Lung (tissue), 12 donors: ENCODE measurements around the gene TRAK2. TPM values are rescaled to one million over a fixed set of nuclear protein-coding genes. Genes with fewer than 3 reads are reported as not detected.

ENCODE experiments used
- ATAC-seq: fragments of 200-7000 bp; cut with Tn5 transposase; one replicate; pipeline ENCODE4 v1.9.1; 2020; ENCODE audit warnings: moderate number of reproducible peaks; ENCODE audit not compliant: insufficient read depth, low FRiP score
- DNase-seq, 3 donors: peaks; one replicate each; pipeline ENCODE4 v3.0.0-alpha.2; 2013 to 2017
- H3K27ac ChIP-seq, 2 donors: one replicate each; pipeline ENCODE4 v1.5.1; 2013; ENCODE audit warnings: mild to moderate bottlenecking in 2 of 2, moderate library complexity in 2 of 2, control low read depth in 1 of 2, inconsistent platforms in 1 of 2, low read depth in 1 of 2, low read length in 1 of 2
- H3K27me3 ChIP-seq, 3 donors: one replicate each; pipeline ENCODE4 v1.5.1; 2013; ENCODE audit warnings: low read length in 2 of 3; ENCODE audit not compliant: control insufficient read depth in 3 of 3, insufficient read depth in 3 of 3
- H3K36me3 ChIP-seq, 4 donors: one replicate each; pipeline ENCODE4 v1.5.1; 2013; ENCODE audit warnings: low read length in 4 of 4, mild to moderate bottlenecking in 1 of 4, moderate library complexity in 1 of 4; ENCODE audit not compliant: control insufficient read depth in 4 of 4, insufficient read depth in 4 of 4
- H3K4me1 ChIP-seq, 5 donors: one replicate each; pipeline ENCODE4 v1.5.1; 2013; ENCODE audit warnings: low read length in 5 of 5, mild to moderate bottlenecking in 2 of 5, moderate library complexity in 1 of 5; ENCODE audit not compliant: control insufficient read depth in 5 of 5, insufficient read depth in 5 of 5
- H3K4me3 ChIP-seq: one replicate; pipeline ENCODE4 v1.5.1; 2013; ENCODE audit warnings: mild to moderate bottlenecking, control low read depth, moderate library complexity
- H3K9ac ChIP-seq, 2 donors: one replicate each; pipeline ENCODE4 v1.5.1; 2013; ENCODE audit warnings: low read length in 2 of 2, control low read depth in 1 of 2; ENCODE audit not compliant: insufficient read depth in 1 of 2
- H3K9me3 ChIP-seq, 4 donors: one replicate each; pipeline ENCODE4 v1.5.1; 2013; ENCODE audit warnings: low read length in 3 of 4, mild to moderate bottlenecking in 1 of 4, moderate library complexity in 1 of 4; ENCODE audit not compliant: control insufficient read depth in 4 of 4, insufficient read depth in 3 of 4
- WGBS, 2 donors: extraction: QIAGEN DNeasy Blood & Tissue Kit; methylation state at CpG; one replicate each; pipeline ENCODE4 v1.1.7; 2013; 5-methylcytosine and 5-hydroxymethylcytosine counted together
- polyA plus RNA-seq, 2 donors: library from polyadenylated mRNA; stranded (reverse); fragments of 200-250 nt; gene quantifications; one replicate each; pipeline ENCODE4 v1.2.1, GENCODE V29; 2013
- total RNA-seq, 2 donors: library from RNA; depleted of rRNA in 1 of 2; stranded (reverse); fragments of >200 nt in 1 of 2; gene quantifications; one replicate each; pipeline ENCODE4 v1.2.1, GENCODE V29; 2014 to 2021
- TF ChIP-seq, protein P1 (sequence below): IDR thresholded peaks from 2 replicates; pipeline ENCODE4 v1.5.1; 2012; ENCODE audit warnings: mild to moderate bottlenecking; ENCODE audit errors: control extremely low read depth, extremely low read depth
- donor health status: control.
- donor health status: control.
- donor health status: Bipolar disorder and iron deficiency.
- donor health status: healthy.
- donor health status: DM: yes; HTN: yes; CAD: no.

The TRAK2 gene
- total and polyA plus RNA-seq, 4 donors, result 13.1 to 62.7 (median 29.2) TPM

DNA sequence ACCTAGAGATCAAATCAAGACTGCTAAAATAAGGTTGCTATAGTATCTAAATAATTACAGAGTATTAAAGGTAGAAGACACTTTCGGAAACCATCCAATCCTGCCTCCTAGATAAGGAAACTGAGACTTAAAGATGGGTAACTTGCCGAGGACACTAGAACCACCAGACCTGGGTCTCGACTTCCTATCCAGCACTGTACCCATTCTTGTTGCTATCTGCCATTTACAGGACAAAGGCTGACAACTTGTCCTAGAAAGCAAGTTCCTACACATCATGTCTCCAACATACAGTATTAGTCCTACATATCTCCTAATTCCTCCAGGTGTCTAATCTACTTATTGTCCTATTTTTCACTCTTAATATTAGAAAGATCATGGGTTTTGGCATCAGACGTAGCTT lies 37.7 kb downstream of the TRAK2 start:
- peak overlapping the region in 1 of 2 donors; percentile 82 for H3K27ac ChIP-seq
- H3K9ac ChIP-seq, result peak overlapping the region in 1 of 2 donors; percentile 11
- DNase-seq (no peak), ATAC-seq (no peak)
- WGBS, 2 donors, result 52 to 59% methylated on average over 4 of the region's 4 CpGs
- H3K4me1 ChIP-seq, result peaks cover 0 to 26% (median 18%) of the 10 kb centered on the region in 5 donors
- H3K27me3 ChIP-seq, result no peaks in the 10 kb centered on the region
- no peak overlapping the region for H3K4me3 ChIP-seq
- no peaks in the 10 kb centered on the region for H3K9me3 ChIP-seq
- H3K36me3 ChIP-seq, result peaks cover 0 to 8% (median 4%) of the 10 kb centered on the region in 4 donors
- TF ChIP-seq, protein P1, sequence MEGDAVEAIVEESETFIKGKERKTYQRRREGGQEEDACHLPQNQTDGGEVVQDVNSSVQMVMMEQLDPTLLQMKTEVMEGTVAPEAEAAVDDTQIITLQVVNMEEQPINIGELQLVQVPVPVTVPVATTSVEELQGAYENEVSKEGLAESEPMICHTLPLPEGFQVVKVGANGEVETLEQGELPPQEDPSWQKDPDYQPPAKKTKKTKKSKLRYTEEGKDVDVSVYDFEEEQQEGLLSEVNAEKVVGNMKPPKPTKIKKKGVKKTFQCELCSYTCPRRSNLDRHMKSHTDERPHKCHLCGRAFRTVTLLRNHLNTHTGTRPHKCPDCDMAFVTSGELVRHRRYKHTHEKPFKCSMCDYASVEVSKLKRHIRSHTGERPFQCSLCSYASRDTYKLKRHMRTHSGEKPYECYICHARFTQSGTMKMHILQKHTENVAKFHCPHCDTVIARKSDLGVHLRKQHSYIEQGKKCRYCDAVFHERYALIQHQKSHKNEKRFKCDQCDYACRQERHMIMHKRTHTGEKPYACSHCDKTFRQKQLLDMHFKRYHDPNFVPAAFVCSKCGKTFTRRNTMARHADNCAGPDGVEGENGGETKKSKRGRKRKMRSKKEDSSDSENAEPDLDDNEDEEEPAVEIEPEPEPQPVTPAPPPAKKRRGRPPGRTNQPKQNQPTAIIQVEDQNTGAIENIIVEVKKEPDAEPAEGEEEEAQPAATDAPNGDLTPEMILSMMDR, result no peak

GRCh38 chr2:201413143-201413542 lies 38.1 kb downstream of the TRAK2 start:
- TF ChIP-seq, protein P1, result no peak
- H3K9me3 ChIP-seq, result no peaks in the 10 kb centered on the region
- no peak overlapping the region for H3K4me3 ChIP-seq
- no peaks in the 10 kb centered on the region for H3K27me3 ChIP-seq
- peak overlapping the region in 1 of 2 donors; percentile 82 for H3K27ac ChIP-seq
- DNase-seq (no peak), ATAC-seq (no peak)
- 44 to 46% methylated on average over 2 of the region's 2 CpGs for WGBS, 2 donors
- H3K9ac ChIP-seq, result no peak overlapping the region
- H3K4me1 ChIP-seq, result peaks cover 0 to 26% (median 18%) of the 10 kb centered on the region in 5 donors
- peaks cover 0 to 8% (median 4%) of the 10 kb centered on the region in 4 donors for H3K36me3 ChIP-seq

- ATAC-seq, result no peak
- H3K4me3 ChIP-seq, result no peak overlapping the region
- no peaks in the 10 kb centered on the region for H3K27me3 ChIP-seq
- no peak for DNase-seq
- TF ChIP-seq, protein P1, result no peak
- H3K36me3 ChIP-seq, result peaks cover 0 to 8% (median 3%) of the 10 kb centered on the region in 4 donors
- H3K4me1 ChIP-seq, result peaks cover 0 to 33% (median 26%) of the 10 kb centered on the region in 5 donors
- no peak overlapping the region for H3K9ac ChIP-seq
- no peaks in the 10 kb centered on the region for H3K9me3 ChIP-seq
- no peak overlapping the region for H3K27ac ChIP-seq
These were observed 39.8 kb downstream of the TRAK2 start for GRCh38 chr2:201411421-201411820.

- TF ChIP-seq, protein P1, result no peak
- Histone ChIP-seq H3K9me3 (no peaks in the 10 kb centered on the region), H3K36me3 (peaks cover 0 to 8% (median 3%) of the 10 kb centered on the region in 4 donors), H3K9ac (no peak overlapping the region), H3K4me1 (peaks cover 3 to 48% (median 28%) of the 10 kb centered on the region in 5 donors), H3K4me3 (no peak overlapping the region), H3K27me3 (no peaks in the 10 kb centered on the region), H3K27ac (no peak overlapping the region)
- 85 to 91% methylated on average over 3 of the region's 3 CpGs for WGBS, 2 donors
- ATAC-seq (no peak), DNase-seq (no peak)
These were observed 42.3 kb downstream of the TRAK2 start for GRCh38 chr2:201408931-201409330.
